ENCODE results near the gene CENPS. TPM values are rescaled to one million over a fixed set of nuclear protein-coding genes. Genes with fewer than 3 reads are reported as not detected.

The CENPS gene
- total and polyA plus RNA-seq, 2 of the 13 experiments (the other 11 are each of a cell fraction or from before 2014, with no cell fraction given): 3.3 to 22.0 TPM

DNA sequence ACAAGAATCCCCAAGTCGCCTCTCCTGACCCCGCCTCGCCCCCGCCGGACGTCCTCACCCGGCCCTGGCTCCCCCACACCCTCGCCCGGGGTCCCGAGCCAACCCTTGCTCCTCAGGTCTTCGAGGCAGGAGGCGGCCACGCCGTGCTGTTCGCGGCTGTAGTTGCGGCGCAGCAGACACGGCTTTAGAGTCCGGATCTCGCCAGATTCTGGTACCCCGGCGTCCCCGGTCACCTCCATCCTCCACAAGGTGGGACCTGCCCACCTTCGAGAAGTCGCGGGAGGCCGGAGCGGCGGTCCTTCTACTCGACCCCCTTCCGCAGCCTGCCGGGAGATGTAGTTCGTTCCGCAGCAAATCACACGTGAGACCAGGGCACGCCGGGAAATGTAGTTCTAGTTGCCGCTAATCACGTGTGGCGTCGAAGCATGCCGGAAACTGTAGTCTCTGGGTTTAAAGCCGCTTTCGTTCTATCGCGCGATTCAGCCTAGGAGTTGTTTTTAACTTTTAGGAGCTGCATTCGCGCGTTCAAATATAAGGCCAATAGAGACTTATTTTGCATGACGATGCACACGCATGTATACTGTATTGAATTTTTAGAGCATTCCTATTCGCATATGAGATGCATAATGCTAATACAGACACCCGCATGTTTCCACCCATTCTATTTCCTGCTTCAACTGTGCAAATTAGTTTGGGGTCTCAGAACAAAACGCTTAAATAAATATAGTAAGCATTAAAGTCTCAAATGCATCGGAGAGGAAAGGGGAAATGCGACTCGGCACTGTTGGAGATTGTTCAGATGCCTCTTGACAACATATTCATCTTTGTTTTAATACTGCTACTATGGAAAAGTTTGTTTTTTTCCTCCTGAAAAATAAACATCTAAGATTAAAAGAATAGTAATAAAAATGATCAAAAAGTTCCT lies 42.2 kb downstream of the CENPS start, which contains the start of gene DFFA (continued):
- TF ChIP-seq ARID2 (CRISPR knock-in tag; IDR thresholded peaks at IDR 0.05; ENCODE audit: borderline replicate concordance): no peak
- TF ChIP-seq ATF7-NPFF (CRISPR knock-in tag; IDR thresholded peaks at IDR 0.05; ENCODE audit: low read depth): peak; percentile 67; the same call in 1 of the 2 replicates
- no peak for TF ChIP-seq HES4 (CRISPR knock-in tag; IDR thresholded peaks at IDR 0.05; ENCODE audit: borderline replicate concordance)
- TF ChIP-seq, protein P1, sequence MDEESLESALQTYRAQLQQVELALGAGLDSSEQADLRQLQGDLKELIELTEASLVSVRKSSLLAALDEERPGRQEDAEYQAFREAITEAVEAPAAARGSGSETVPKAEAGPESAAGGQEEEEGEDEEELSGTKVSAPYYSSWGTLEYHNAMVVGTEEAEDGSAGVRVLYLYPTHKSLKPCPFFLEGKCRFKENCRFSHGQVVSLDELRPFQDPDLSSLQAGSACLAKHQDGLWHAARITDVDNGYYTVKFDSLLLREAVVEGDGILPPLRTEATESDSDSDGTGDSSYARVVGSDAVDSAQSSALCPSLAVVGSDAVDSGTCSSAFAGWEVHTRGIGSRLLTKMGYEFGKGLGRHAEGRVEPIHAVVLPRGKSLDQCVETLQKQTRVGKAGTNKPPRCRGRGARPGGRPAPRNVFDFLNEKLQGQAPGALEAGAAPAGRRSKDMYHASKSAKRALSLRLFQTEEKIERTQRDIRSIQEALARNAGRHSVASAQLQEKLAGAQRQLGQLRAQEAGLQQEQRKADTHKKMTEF (CRISPR knock-in tag; IDR thresholded peaks at IDR 0.05): peak; percentile 86
- TF ChIP-seq YEATS2 (CRISPR knock-in tag; IDR thresholded peaks at IDR 0.05; ENCODE audit: borderline replicate concordance): peak; percentile 96
- no peak for TF ChIP-seq MLLT10 (CRISPR knock-in tag; IDR thresholded peaks at IDR 0.05)
- TF ChIP-seq ZSCAN9 (CRISPR knock-in tag; IDR thresholded peaks at IDR 0.05; ENCODE audit: borderline replicate concordance): peak; percentile 36; the same call in 1 of the 2 replicates
- no peak for TF ChIP-seq TAF15 (IDR thresholded peaks at IDR 0.05; ENCODE audit: low read depth, low read length, poor library complexity, severe bottlenecking)
- TF ChIP-seq ZNF746 (CRISPR knock-in tag; IDR thresholded peaks at IDR 0.05): no peak; the same call in 1 of the 2 replicates
- TF ChIP-seq KDM1A (CRISPR knock-in tag; IDR thresholded peaks at IDR 0.05): no peak
- TF ChIP-seq, protein P2, sequence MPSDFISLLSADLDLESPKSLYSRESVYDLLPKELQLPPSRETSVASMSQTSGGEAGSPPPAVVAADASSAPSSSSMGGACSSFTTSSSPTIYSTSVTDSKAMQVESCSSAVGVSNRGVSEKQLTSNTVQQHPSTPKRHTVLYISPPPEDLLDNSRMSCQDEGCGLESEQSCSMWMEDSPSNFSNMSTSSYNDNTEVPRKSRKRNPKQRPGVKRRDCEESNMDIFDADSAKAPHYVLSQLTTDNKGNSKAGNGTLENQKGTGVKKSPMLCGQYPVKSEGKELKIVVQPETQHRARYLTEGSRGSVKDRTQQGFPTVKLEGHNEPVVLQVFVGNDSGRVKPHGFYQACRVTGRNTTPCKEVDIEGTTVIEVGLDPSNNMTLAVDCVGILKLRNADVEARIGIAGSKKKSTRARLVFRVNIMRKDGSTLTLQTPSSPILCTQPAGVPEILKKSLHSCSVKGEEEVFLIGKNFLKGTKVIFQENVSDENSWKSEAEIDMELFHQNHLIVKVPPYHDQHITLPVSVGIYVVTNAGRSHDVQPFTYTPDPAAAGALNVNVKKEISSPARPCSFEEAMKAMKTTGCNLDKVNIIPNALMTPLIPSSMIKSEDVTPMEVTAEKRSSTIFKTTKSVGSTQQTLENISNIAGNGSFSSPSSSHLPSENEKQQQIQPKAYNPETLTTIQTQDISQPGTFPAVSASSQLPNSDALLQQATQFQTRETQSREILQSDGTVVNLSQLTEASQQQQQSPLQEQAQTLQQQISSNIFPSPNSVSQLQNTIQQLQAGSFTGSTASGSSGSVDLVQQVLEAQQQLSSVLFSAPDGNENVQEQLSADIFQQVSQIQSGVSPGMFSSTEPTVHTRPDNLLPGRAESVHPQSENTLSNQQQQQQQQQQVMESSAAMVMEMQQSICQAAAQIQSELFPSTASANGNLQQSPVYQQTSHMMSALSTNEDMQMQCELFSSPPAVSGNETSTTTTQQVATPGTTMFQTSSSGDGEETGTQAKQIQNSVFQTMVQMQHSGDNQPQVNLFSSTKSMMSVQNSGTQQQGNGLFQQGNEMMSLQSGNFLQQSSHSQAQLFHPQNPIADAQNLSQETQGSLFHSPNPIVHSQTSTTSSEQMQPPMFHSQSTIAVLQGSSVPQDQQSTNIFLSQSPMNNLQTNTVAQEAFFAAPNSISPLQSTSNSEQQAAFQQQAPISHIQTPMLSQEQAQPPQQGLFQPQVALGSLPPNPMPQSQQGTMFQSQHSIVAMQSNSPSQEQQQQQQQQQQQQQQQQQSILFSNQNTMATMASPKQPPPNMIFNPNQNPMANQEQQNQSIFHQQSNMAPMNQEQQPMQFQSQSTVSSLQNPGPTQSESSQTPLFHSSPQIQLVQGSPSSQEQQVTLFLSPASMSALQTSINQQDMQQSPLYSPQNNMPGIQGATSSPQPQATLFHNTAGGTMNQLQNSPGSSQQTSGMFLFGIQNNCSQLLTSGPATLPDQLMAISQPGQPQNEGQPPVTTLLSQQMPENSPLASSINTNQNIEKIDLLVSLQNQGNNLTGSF (CRISPR knock-in tag; IDR thresholded peaks at IDR 0.05): no peak
- TF ChIP-seq ZNF850 (CRISPR knock-in tag; conservative IDR thresholded peaks at IDR 0.05): no peak
- peak; percentile 65 for TF ChIP-seq RFXANK (CRISPR knock-in tag; IDR thresholded peaks at IDR 0.05)
- TF ChIP-seq PHF20 (CRISPR knock-in tag; IDR thresholded peaks at IDR 0.05): peak; percentile 84
- no peak for TF ChIP-seq RARG (CRISPR knock-in tag; IDR thresholded peaks at IDR 0.05; ENCODE audit: low read depth)
- TF ChIP-seq ZNF788 (CRISPR knock-in tag; IDR thresholded peaks at IDR 0.05; ENCODE audit: borderline replicate concordance): peak; percentile 82; the same call in 1 of the 2 replicates
- TF ChIP-seq, protein P3, sequence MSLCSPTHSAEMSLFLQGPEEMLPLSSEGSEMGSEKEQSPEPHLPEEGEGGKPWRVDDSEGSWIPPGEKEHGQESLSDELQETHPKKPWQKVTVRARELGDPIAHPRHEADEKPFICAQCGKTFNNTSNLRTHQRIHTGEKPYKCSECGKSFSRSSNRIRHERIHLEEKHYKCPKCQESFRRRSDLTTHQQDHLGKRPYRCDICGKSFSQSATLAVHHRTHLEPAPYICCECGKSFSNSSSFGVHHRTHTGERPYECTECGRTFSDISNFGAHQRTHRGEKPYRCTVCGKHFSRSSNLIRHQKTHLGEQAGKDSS (CRISPR knock-in tag; IDR thresholded peaks at IDR 0.05; ENCODE audit: borderline replicate concordance, low read depth): no peak
- no peak for TF ChIP-seq ZNF569 (CRISPR knock-in tag; IDR thresholded peaks at IDR 0.05; ENCODE audit: borderline replicate concordance)
- no peak for TF ChIP-seq ZNF570 (CRISPR knock-in tag; IDR thresholded peaks at IDR 0.05; ENCODE audit: borderline replicate concordance)
- TF ChIP-seq, protein P4, sequence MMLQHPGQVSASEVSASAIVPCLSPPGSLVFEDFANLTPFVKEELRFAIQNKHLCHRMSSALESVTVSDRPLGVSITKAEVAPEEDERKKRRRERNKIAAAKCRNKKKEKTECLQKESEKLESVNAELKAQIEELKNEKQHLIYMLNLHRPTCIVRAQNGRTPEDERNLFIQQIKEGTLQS (CRISPR knock-in tag; IDR thresholded peaks at IDR 0.05): 0 out of 2 replicates have a peak, but pooled peaks have one; percentile 26
- TF ChIP-seq STAT5B (CRISPR knock-in tag; IDR thresholded peaks at IDR 0.05): no peak
- TF ChIP-seq BORCS8-MEF2B (CRISPR knock-in tag; IDR thresholded peaks at IDR 0.05): no peak; the same call in 1 of the 2 replicates
